MCF 10A (cell line): Measurements from ENCODE around the gene NR1H4. TPM values are rescaled to one million over a fixed set of nuclear protein-coding genes. Genes with fewer than 3 reads are reported as not detected.

Source experiments
- BruUV-seq: library from RNA; stranded (reverse); fragments of 400-500 nt; replicated peaks from 2 replicates; lab custom pipeline; 2021; lab: Mats Ljungman, UMichigan
- CTCF ChIA-PET: fragments of 300-600 bp; sonication (Branson Sonifier 250); formaldehyde crosslinking; extraction: SDS; loops from one replicate; lab custom pipeline; 2021; ENCODE audit warnings: antibody characterized with exemption, inconsistent platforms; lab: Yijun Ruan, JAX
- POLR2A ChIA-PET: fragments of 300-600, 350-650 bp; sonication (Branson Sonifier 250); formaldehyde crosslinking; extraction: SDS; loops from one replicate; lab custom pipeline; 2020; ENCODE audit warnings: antibody characterized with exemption, inconsistent platforms; lab: Yijun Ruan, JAX
- DNase-seq: peaks from one replicate; pipeline ENCODE4 v3.0.0-alpha.2; 2018; ENCODE audit not compliant: unreplicated experiment
- H3K27ac Mint-ChIP-seq: one replicate; pipeline ENCODE4 v1.8.0; 2022; ENCODE audit warnings: mild to moderate bottlenecking, low read depth, mixed read lengths; ENCODE audit not compliant: unreplicated experiment
- H3K27me3 Mint-ChIP-seq: one replicate; pipeline ENCODE4 v1.8.0; 2022; ENCODE audit warnings: mixed read lengths; ENCODE audit not compliant: insufficient read depth, unreplicated experiment
- H3K36me3 Mint-ChIP-seq: one replicate; pipeline ENCODE4 v1.8.0; 2022; ENCODE audit warnings: mild to moderate bottlenecking, moderate library complexity, mixed read lengths; ENCODE audit not compliant: insufficient read depth, unreplicated experiment
- H3K4me1 Mint-ChIP-seq: one replicate; pipeline ENCODE4 v1.8.0; 2022; ENCODE audit warnings: mixed read lengths; ENCODE audit not compliant: insufficient read depth, unreplicated experiment
- H3K4me3 Mint-ChIP-seq: one replicate; pipeline ENCODE4 v1.8.0; 2022; ENCODE audit warnings: mild to moderate bottlenecking, moderate library complexity, mixed read lengths; ENCODE audit not compliant: unreplicated experiment
- H3K9me3 Mint-ChIP-seq: one replicate; pipeline ENCODE4 v1.8.0; 2022; ENCODE audit warnings: mixed read lengths; ENCODE audit not compliant: unreplicated experiment
- intact Hi-C: fragments of 100-400 bp; cut with micrococcal nuclease; formaldehyde crosslinking; loops from 2 replicates; pipeline ENCODE4 v1.14.1; 2022
- total RNA-seq: library from RNA; stranded (reverse); gene quantifications from 2 replicates; pipeline ENCODE4 v1.2.3, GENCODE V29; 2022
- TF ChIP-seq, protein P1 (sequence below): fragments of 200-600 bp; IDR thresholded peaks from one replicate; pipeline ENCODE4 v1.8.0; 2022; ENCODE audit warnings: antibody characterized with exemption, mild to moderate bottlenecking; ENCODE audit not compliant: unreplicated experiment

NR1H4 gene
- total RNA-seq, 1 experiment from 2014 or later: not detected

DNA sequence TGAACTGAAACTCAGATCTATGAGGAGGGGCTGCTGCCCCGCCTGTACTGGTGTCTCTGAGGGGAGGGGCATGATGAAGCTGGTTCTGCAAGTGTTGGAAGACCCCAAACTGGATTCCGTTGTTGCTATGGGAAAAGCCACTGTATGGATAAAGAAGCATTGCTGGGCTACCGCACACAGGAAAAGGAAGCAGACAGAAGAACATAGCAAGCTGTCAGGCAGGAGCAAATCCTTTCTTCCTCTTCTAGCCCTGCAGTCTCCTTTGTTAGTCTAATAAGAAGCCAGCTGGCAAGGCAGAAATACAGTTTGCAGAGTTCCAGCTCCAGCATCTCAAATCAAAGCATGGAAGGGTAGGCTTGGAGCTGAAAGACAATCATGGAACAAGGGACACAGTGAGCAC is 26.3 kb upstream of the NR1H4 start:
- POLR2A ChIA-PET: interaction anchor here (0.6 kb wide), 1 partner anchor 10 kb away, joined by 3 read pairs; no protein-coding TSS in a partner anchor
- CTCF ChIA-PET: interaction anchor here (1.3 kb wide), 1 partner anchor 12 kb away, joined by 6 read pairs; no protein-coding TSS in a partner anchor
- Mint-ChIP-seq H3K36me3 (no peaks in the 10 kb centered on the region), H3K4me1 (no peaks in the 10 kb centered on the region), H3K9me3 (no peaks in the 10 kb centered on the region), H3K27me3 (peaks cover 34% of the 10 kb centered on the region), H3K27ac (no peak overlapping the region), H3K4me3 (no peak overlapping the region)
- no TSS peak for BruUV-seq
- intact Hi-C loops: no loop called here
- DNase-seq: no peak
- TF ChIP-seq, protein P1, sequence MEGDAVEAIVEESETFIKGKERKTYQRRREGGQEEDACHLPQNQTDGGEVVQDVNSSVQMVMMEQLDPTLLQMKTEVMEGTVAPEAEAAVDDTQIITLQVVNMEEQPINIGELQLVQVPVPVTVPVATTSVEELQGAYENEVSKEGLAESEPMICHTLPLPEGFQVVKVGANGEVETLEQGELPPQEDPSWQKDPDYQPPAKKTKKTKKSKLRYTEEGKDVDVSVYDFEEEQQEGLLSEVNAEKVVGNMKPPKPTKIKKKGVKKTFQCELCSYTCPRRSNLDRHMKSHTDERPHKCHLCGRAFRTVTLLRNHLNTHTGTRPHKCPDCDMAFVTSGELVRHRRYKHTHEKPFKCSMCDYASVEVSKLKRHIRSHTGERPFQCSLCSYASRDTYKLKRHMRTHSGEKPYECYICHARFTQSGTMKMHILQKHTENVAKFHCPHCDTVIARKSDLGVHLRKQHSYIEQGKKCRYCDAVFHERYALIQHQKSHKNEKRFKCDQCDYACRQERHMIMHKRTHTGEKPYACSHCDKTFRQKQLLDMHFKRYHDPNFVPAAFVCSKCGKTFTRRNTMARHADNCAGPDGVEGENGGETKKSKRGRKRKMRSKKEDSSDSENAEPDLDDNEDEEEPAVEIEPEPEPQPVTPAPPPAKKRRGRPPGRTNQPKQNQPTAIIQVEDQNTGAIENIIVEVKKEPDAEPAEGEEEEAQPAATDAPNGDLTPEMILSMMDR: no peak

DNA sequence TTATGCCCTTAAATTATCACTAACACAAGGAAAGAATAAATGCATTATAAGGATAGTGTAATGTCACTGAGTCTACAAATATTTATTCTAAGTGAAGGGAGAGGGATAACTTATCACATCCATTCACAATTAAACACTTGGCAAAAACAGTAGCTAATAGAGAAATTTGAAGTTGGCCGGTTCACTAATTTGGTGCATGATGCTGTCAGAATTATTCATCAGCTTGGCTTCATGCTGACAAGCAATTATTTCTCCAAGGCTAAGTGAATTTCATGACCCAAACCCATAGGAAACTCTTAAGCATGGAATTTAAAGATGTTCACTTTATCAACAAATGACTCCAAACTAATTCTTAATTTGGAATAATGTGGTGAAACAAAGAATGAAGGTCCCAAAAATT is 25.0 kb upstream of the NR1H4 start:
- ChIA-PET POLR2A (interaction anchor here (1.0 kb wide), 1 partner anchor 41 kb away, joined by 3 read pairs; no protein-coding TSS in a partner anchor), CTCF (no interaction called here)
- Mint-ChIP-seq H3K36me3 (no peaks in the 10 kb centered on the region), H3K4me1 (no peaks in the 10 kb centered on the region), H3K9me3 (no peaks in the 10 kb centered on the region), H3K4me3 (no peak overlapping the region), H3K27me3 (peaks cover 34% of the 10 kb centered on the region), H3K27ac (no peak overlapping the region)
- BruUV-seq: no TSS peak
- DNase-seq: no peak
- TF ChIP-seq, protein P1: no peak
- intact Hi-C loops: no loop called here

DNA sequence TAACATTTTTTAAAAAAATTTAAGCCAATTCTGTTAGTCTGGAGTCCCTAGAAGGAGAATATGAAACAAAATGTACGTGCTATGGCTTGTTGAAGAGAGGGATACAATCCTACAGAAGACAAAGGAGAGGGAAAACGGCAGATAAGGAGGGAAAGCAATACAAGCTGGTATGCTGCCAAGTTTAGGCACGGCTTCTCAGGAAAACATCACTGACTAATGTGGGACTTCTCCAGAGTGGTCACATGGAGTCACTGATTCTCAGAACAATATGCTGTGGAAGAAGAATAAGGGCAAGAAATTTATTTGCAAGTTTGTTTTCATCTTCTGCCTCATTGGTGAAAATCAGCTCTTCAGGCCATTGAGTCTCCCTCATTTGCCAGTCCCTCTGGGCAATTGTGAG is 22.9 kb upstream of the NR1H4 start:
- H3K36me3 Mint-ChIP-seq: no peaks in the 10 kb centered on the region
- peak; percentile 24 for DNase-seq
- no peaks in the 10 kb centered on the region for H3K4me1 Mint-ChIP-seq
- no peaks in the 10 kb centered on the region for H3K9me3 Mint-ChIP-seq
- ChIA-PET POLR2A (no interaction called here), CTCF (no interaction called here)
- H3K4me3 Mint-ChIP-seq: no peak overlapping the region
- TF ChIP-seq, protein P1: no peak
- intact Hi-C loops: no loop called here
- H3K27me3 Mint-ChIP-seq: peaks cover 34% of the 10 kb centered on the region
- no TSS peak for BruUV-seq
- no peak overlapping the region for H3K27ac Mint-ChIP-seq

DNA sequence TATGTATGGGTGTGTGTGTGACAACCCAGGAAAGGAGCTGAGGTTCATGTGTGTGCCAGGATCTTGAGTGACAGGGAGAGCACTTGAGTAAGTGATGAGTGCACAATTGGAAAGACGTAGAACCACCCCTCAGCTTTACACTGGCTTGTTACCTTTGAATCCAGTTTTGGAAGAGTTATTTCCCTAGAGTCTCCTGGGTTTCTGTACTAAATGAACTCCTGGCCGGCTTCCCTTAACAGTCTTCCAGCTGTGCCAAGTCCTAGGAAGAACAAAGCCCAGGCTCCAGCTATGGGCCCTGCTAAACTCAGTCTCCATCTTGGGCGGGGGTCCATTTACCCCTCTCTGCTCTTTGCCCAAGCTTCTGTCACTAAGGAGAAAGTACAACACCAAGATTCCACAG is 19.7 kb upstream of the NR1H4 start:
- TF ChIP-seq, protein P1: no peak
- intact Hi-C loops: no loop called here
- DNase-seq: no peak
- ChIA-PET POLR2A (no interaction called here), CTCF (no interaction called here)
- no peak overlapping the region for H3K27ac Mint-ChIP-seq
- BruUV-seq: no TSS peak
- peaks cover 14% of the 10 kb centered on the region for H3K27me3 Mint-ChIP-seq
- no peaks in the 10 kb centered on the region for H3K9me3 Mint-ChIP-seq
- H3K4me3 Mint-ChIP-seq: no peak overlapping the region
- no peaks in the 10 kb centered on the region for H3K36me3 Mint-ChIP-seq
- H3K4me1 Mint-ChIP-seq: no peaks in the 10 kb centered on the region
